Measurements from ENCODE around the gene KLF6. TPM values are rescaled to one million over a fixed set of nuclear protein-coding genes. Genes with fewer than 3 reads are reported as not detected.

The KLF6 gene
- total RNA-seq, 1 donor from 2014 or later = 319 TPM

- peaks cover 9% of the 10 kb centered on the region for H3K4me1 Mint-ChIP-seq (ENCODE audit: low read depth, unreplicated experiment)
- peaks cover 2% of the 10 kb centered on the region for H3K27me3 Mint-ChIP-seq (ENCODE audit: low read depth, unreplicated experiment)
- Histone ChIP-seq H3K27ac (ENCODE audit: low read depth, low read length) (no peak overlapping the region), H3K27me3 (ENCODE audit: insufficient read depth, low read length) (no peaks in the 10 kb centered on the region), H2AFZ (ENCODE audit: low read depth, low read length) (no peak overlapping the region), H4K20me1 (ENCODE audit: insufficient read depth, low read length) (no peaks in the 10 kb centered on the region), H3K9ac (ENCODE audit: low read length) (no peak overlapping the region), H3K36me3 (ENCODE audit: insufficient read depth, low read length) (no peaks in the 10 kb centered on the region), H3K4me1 (ENCODE audit: insufficient read depth, low read length) (peaks cover 11% of the 10 kb centered on the region), H3K9me3 (ENCODE audit: insufficient read depth, low read depth, low read length) (no peaks in the 10 kb centered on the region), H3K4me3 (ENCODE audit: insufficient read depth, low read depth, low read length) (no peak overlapping the region), H3K4me2 (ENCODE audit: low read length) (no peak overlapping the region), H3K79me2 (ENCODE audit: insufficient read depth, low read length) (no peaks in the 10 kb centered on the region)
- TF ChIP-seq CTCF (IDR thresholded peaks at IDR 0.05; ENCODE audit: insufficient read depth, low read depth, low read length) (no peak), EZH2 (IDR thresholded peaks at IDR 0.05; ENCODE audit: insufficient read depth, low read length) (no peak)
- no peak for DNase-seq (ENCODE audit: low read depth)
- H3K9me3 Mint-ChIP-seq (ENCODE audit: unreplicated experiment) = no peaks in the 10 kb centered on the region
- no peak overlapping the region for H3K27ac Mint-ChIP-seq (ENCODE audit: unreplicated experiment)
- H3K36me3 Mint-ChIP-seq (ENCODE audit: low read depth, unreplicated experiment) = no peaks in the 10 kb centered on the region
- no peak for FAIRE-seq
- H3K4me3 Mint-ChIP-seq (ENCODE audit: unreplicated experiment) = no peak overlapping the region
Observed at GRCh38 chr10:3738855-3739350, 46.1 kb downstream of the KLF6 start.

GRCh38 chr10:3737864-3738263 lies 47.1 kb downstream of the KLF6 start:
- Mint-ChIP-seq H3K27ac (ENCODE audit: unreplicated experiment) (no peak overlapping the region), H3K36me3 (ENCODE audit: low read depth, unreplicated experiment) (no peaks in the 10 kb centered on the region), H3K4me3 (ENCODE audit: unreplicated experiment) (no peak overlapping the region), H3K9me3 (ENCODE audit: unreplicated experiment) (no peaks in the 10 kb centered on the region), H3K27me3 (ENCODE audit: low read depth, unreplicated experiment) (peaks cover 2% of the 10 kb centered on the region), H3K4me1 (ENCODE audit: low read depth, unreplicated experiment) (peaks cover 9% of the 10 kb centered on the region)
- Histone ChIP-seq H3K27ac (ENCODE audit: low read depth, low read length) (no peak overlapping the region), H3K79me2 (ENCODE audit: insufficient read depth, low read length) (no peaks in the 10 kb centered on the region), H3K4me2 (ENCODE audit: low read length) (no peak overlapping the region), H3K4me1 (ENCODE audit: insufficient read depth, low read length) (peaks cover 11% of the 10 kb centered on the region), H3K9me3 (ENCODE audit: insufficient read depth, low read depth, low read length) (no peaks in the 10 kb centered on the region), H3K27me3 (ENCODE audit: insufficient read depth, low read length) (no peaks in the 10 kb centered on the region), H4K20me1 (ENCODE audit: insufficient read depth, low read length) (no peaks in the 10 kb centered on the region), H3K9ac (ENCODE audit: low read length) (no peak overlapping the region), H3K4me3 (ENCODE audit: insufficient read depth, low read depth, low read length) (no peak overlapping the region), H2AFZ (ENCODE audit: low read depth, low read length) (no peak overlapping the region), H3K36me3 (ENCODE audit: insufficient read depth, low read length) (no peaks in the 10 kb centered on the region)
- TF ChIP-seq EZH2 (IDR thresholded peaks at IDR 0.05; ENCODE audit: insufficient read depth, low read length) = no peak
- no peak for TF ChIP-seq CTCF (IDR thresholded peaks at IDR 0.05; ENCODE audit: insufficient read depth, low read depth, low read length)
- FAIRE-seq (no peak), DNase-seq (ENCODE audit: low read depth) (no peak)

- TF ChIP-seq EZH2 (IDR thresholded peaks at IDR 0.05; ENCODE audit: insufficient read depth, low read length) = no peak
- TF ChIP-seq CTCF (IDR thresholded peaks at IDR 0.05; ENCODE audit: insufficient read depth, low read depth, low read length) = no peak
- Mint-ChIP-seq H3K36me3 (ENCODE audit: low read depth, unreplicated experiment) (no peaks in the 10 kb centered on the region), H3K27ac (ENCODE audit: unreplicated experiment) (no peak overlapping the region), H3K27me3 (ENCODE audit: low read depth, unreplicated experiment) (peaks cover 2% of the 10 kb centered on the region), H3K4me1 (ENCODE audit: low read depth, unreplicated experiment) (peaks cover 3% of the 10 kb centered on the region), H3K9me3 (ENCODE audit: unreplicated experiment) (no peaks in the 10 kb centered on the region), H3K4me3 (ENCODE audit: unreplicated experiment) (no peak overlapping the region)
- Histone ChIP-seq H3K27me3 (ENCODE audit: insufficient read depth, low read length) (no peaks in the 10 kb centered on the region), H3K9ac (ENCODE audit: low read length) (no peak overlapping the region), H4K20me1 (ENCODE audit: insufficient read depth, low read length) (no peaks in the 10 kb centered on the region), H3K27ac (ENCODE audit: low read depth, low read length) (no peak overlapping the region), H2AFZ (ENCODE audit: low read depth, low read length) (no peak overlapping the region), H3K36me3 (ENCODE audit: insufficient read depth, low read length) (no peaks in the 10 kb centered on the region), H3K4me2 (ENCODE audit: low read length) (no peak overlapping the region), H3K9me3 (ENCODE audit: insufficient read depth, low read depth, low read length) (no peaks in the 10 kb centered on the region), H3K4me3 (ENCODE audit: insufficient read depth, low read depth, low read length) (no peak overlapping the region), H3K79me2 (ENCODE audit: insufficient read depth, low read length) (no peaks in the 10 kb centered on the region), H3K4me1 (ENCODE audit: insufficient read depth, low read length) (peaks cover 5% of the 10 kb centered on the region)
- FAIRE-seq (no peak), DNase-seq (ENCODE audit: low read depth) (no peak)
Observed at GRCh38 chr10:3735175-3735574, 49.8 kb downstream of the KLF6 start.

Measured in astrocyte (in vitro differentiated cells and primary cell).